Neural progenitor cell (in vitro differentiated cells): Measurements from ENCODE around the gene CIRBP. TPM values are rescaled to one million over a fixed set of nuclear protein-coding genes. Genes with fewer than 3 reads are reported as not detected.

Experiments
- DNase-seq: peaks from one replicate; pipeline ENCODE4 v3.0.0-alpha.2; 2016; ENCODE audit warnings: low spot score
- H2AFZ ChIP-seq: fragments of 200-600 bp; sonication (generic); replicated peaks from 2 replicates; pipeline ENCODE4 v1.6.1; 2016; ENCODE audit warnings: antibody characterized with exemption
- H3F3A ChIP-seq: fragments of 200-600 bp; sonication (generic); 2 replicates; pipeline ENCODE4 v1.6.1; 2016; ENCODE audit warnings: antibody characterized with exemption, low read depth
- H3K27ac ChIP-seq: fragments of 200-600 bp; sonication (generic); 2 replicates; pipeline ENCODE4 v1.5.1; 2016; ENCODE audit warnings: mild to moderate bottlenecking
- H3K27me3 ChIP-seq: fragments of 200-600 bp; sonication (generic); 2 replicates; pipeline ENCODE4 v1.6.1; 2016; ENCODE audit warnings: mild to moderate bottlenecking, moderate library complexity
- H3K36me3 ChIP-seq: fragments of 200-600 bp; sonication (generic); 2 replicates; pipeline ENCODE4 v1.5.1; 2016
- H3K4me1 ChIP-seq: fragments of 200-600 bp; sonication (generic); 2 replicates; pipeline ENCODE4 v1.6.1; 2016; ENCODE audit warnings: mixed run types
- H3K4me2 ChIP-seq: fragments of 200-600 bp; sonication (generic); 2 replicates; pipeline ENCODE4 v1.6.1; 2016
- H3K4me3 ChIP-seq: fragments of 200-600 bp; sonication (generic); 2 replicates; pipeline ENCODE4 v1.5.1; 2016
- H3K79me2 ChIP-seq: fragments of 200-600 bp; sonication (generic); 2 replicates; pipeline ENCODE4 v1.6.1; 2016; ENCODE audit warnings: low read depth
- H3K9ac ChIP-seq: fragments of 200-600 bp; sonication (generic); 2 replicates; pipeline ENCODE4 v1.6.1; 2016
- H3K9me3 ChIP-seq: fragments of 200-600 bp; sonication (generic); 2 replicates; pipeline ENCODE4 v1.5.1; 2016; ENCODE audit warnings: low read depth
- H4K20me1 ChIP-seq: fragments of 200-600 bp; sonication (generic); 2 replicates; pipeline ENCODE4 v1.6.1; 2016; ENCODE audit warnings: low read depth
- H3K27ac Mint-ChIP-seq: 3 replicates; pipeline ENCODE4 v1.8.0; 2021; ENCODE audit warnings: mixed read lengths
- H3K27me3 Mint-ChIP-seq: 2 replicates; pipeline ENCODE4 v1.8.0; 2022; ENCODE audit warnings: low read depth, mild to moderate bottlenecking, inconsistent platforms, moderate library complexity, mixed read lengths; ENCODE audit not compliant: insufficient read depth
- H3K36me3 Mint-ChIP-seq: 3 replicates; pipeline ENCODE4 v1.8.0; 2021; ENCODE audit warnings: mixed read lengths
- H3K4me1 Mint-ChIP-seq: 3 replicates; pipeline ENCODE4 v1.8.0; 2021; ENCODE audit warnings: mixed read lengths
- H3K4me3 Mint-ChIP-seq: 3 replicates; pipeline ENCODE4 v1.8.0; 2021; ENCODE audit warnings: mild to moderate bottlenecking, moderate library complexity, mixed read lengths
- H3K9me3 Mint-ChIP-seq: 3 replicates; pipeline ENCODE4 v1.8.0; 2020; ENCODE audit warnings: mixed read lengths
- CTCF ChIP-seq: fragments of 200-600 bp; sonication (generic); IDR thresholded peaks from 2 replicates; pipeline ENCODE4 v1.5.1; 2017; ENCODE audit warnings: antibody characterized with exemption, mild to moderate bottlenecking
- EZH2 ChIP-seq: fragments of 200-600 bp; sonication (generic); IDR thresholded peaks from 2 replicates; pipeline ENCODE4 v1.6.1; 2017; ENCODE audit warnings: antibody characterized with exemption, mild to moderate bottlenecking, moderate library complexity
- EZH2phosphoT487 ChIP-seq: fragments of 200-600 bp; sonication (generic); IDR thresholded peaks from 2 replicates; pipeline ENCODE4 v1.6.1; 2017; ENCODE audit warnings: antibody characterized with exemption
- total RNA-seq: library from RNA; depleted of rRNA; stranded (reverse); fragments of >200 nt; gene quantifications from 2 replicates; pipeline ENCODE4 v1.2.3, GENCODE V29; 2015; ENCODE audit warnings: low replicate concordance

The CIRBP gene
- total RNA-seq, 1 donor from 2014 or later, result 395 TPM

GRCh38 chr19:1253514-1254080, 15.5 kb upstream of the CIRBP start:
- Mint-ChIP-seq H3K4me1 (peaks cover 19% of the 10 kb centered on the region), H3K27me3 (peaks cover 9% of the 10 kb centered on the region), H3K4me3 (no peak overlapping the region), H3K36me3 (peaks cover 11% of the 10 kb centered on the region), H3K9me3 (no peaks in the 10 kb centered on the region), H3K27ac (no peak overlapping the region)
- Histone ChIP-seq H3K36me3 (no peaks in the 10 kb centered on the region), H3K9ac (no peak overlapping the region), H3K9me3 (no peaks in the 10 kb centered on the region), H4K20me1 (peaks cover 78% of the 10 kb centered on the region), H3K4me2 (no peak overlapping the region), H3K27me3 (no peaks in the 10 kb centered on the region), H3K4me1 (peaks cover 21% of the 10 kb centered on the region), H3K79me2 (peaks cover 83% of the 10 kb centered on the region), H3K27ac (peak overlapping the region; percentile 71), H3K4me3 (no peak overlapping the region), H3F3A (peaks cover 67% of the 10 kb centered on the region), H2AFZ (no peak overlapping the region)
- no peak for DNase-seq
- TF ChIP-seq EZH2phosphoT487 (no peak), CTCF (no peak), EZH2 (no peak)

- DNase-seq, result no peak
- peaks cover 11% of the 10 kb centered on the region for H3K36me3 Mint-ChIP-seq
- no peak overlapping the region for H3K27ac Mint-ChIP-seq
- peaks cover 9% of the 10 kb centered on the region for H3K27me3 Mint-ChIP-seq
- H3K9ac ChIP-seq, result no peak overlapping the region
- H3K27me3 ChIP-seq, result no peaks in the 10 kb centered on the region
- peaks cover 70% of the 10 kb centered on the region for H3F3A ChIP-seq
- no peaks in the 10 kb centered on the region for H3K9me3 ChIP-seq
- H3K79me2 ChIP-seq, result peaks cover 83% of the 10 kb centered on the region
- peaks cover 83% of the 10 kb centered on the region for H4K20me1 ChIP-seq
- H3K4me1 ChIP-seq, result peaks cover 26% of the 10 kb centered on the region
- H3K4me2 ChIP-seq, result no peak overlapping the region
- H3K4me3 ChIP-seq, result no peak overlapping the region
- peak overlapping the region; percentile 71 for H3K27ac ChIP-seq
- no peak overlapping the region for H3K4me3 Mint-ChIP-seq
- H3K9me3 Mint-ChIP-seq, result no peaks in the 10 kb centered on the region
- H2AFZ ChIP-seq, result no peak overlapping the region
- H3K36me3 ChIP-seq, result no peaks in the 10 kb centered on the region
- TF ChIP-seq EZH2phosphoT487 (no peak), CTCF (no peak), EZH2 (no peak)
- H3K4me1 Mint-ChIP-seq, result peaks cover 24% of the 10 kb centered on the region
Measured at GRCh38 chr19:1254081-1254527, 15.0 kb upstream of the CIRBP start.

- H3K36me3 Mint-ChIP-seq, result peaks cover 11% of the 10 kb centered on the region
- H3K4me1 ChIP-seq, result peaks cover 32% of the 10 kb centered on the region
- H3K36me3 ChIP-seq, result no peaks in the 10 kb centered on the region
- no peak overlapping the region for H3K4me2 ChIP-seq
- H3K4me3 Mint-ChIP-seq, result peak overlapping the region; percentile 33
- H3F3A ChIP-seq, result peaks cover 75% of the 10 kb centered on the region
- H3K27me3 ChIP-seq, result no peaks in the 10 kb centered on the region
- no peak overlapping the region for H3K4me3 ChIP-seq
- H2AFZ ChIP-seq, result no peak overlapping the region
- no peak overlapping the region for H3K9ac ChIP-seq
- H3K27me3 Mint-ChIP-seq, result peaks cover 11% of the 10 kb centered on the region
- no peaks in the 10 kb centered on the region for H3K9me3 ChIP-seq
- TF ChIP-seq EZH2 (no peak), CTCF (no peak), EZH2phosphoT487 (no peak)
- H3K79me2 ChIP-seq, result peaks cover 82% of the 10 kb centered on the region
- no peak for DNase-seq
- peaks cover 28% of the 10 kb centered on the region for H3K4me1 Mint-ChIP-seq
- H3K9me3 Mint-ChIP-seq, result no peaks in the 10 kb centered on the region
- peaks cover 88% of the 10 kb centered on the region for H4K20me1 ChIP-seq
- peak overlapping the region; percentile 46 for H3K27ac ChIP-seq
- no peak overlapping the region for H3K27ac Mint-ChIP-seq
Measured at GRCh38 chr19:1254530-1255185, 14.5 kb upstream of the CIRBP start.
